Activated CD8-positive, alpha-beta T cell treated with anti-CD3 and anti-CD28 coated beads for 36 hours (primary cell): ENCODE data around the gene HAUS3. TPM values are rescaled to one million over a fixed set of nuclear protein-coding genes. Genes with fewer than 3 reads are reported as not detected.

Source experiments
- ATAC-seq: fragments of 200-7000 bp; cut with Tn5 transposase; one replicate; pipeline ENCODE4 v1.10.0; 2021; ENCODE audit warnings: mild to moderate bottlenecking, moderate library complexity
- CTCF ChIA-PET: fragments of 350-600 bp; sonication (Branson Sonifier 250); formaldehyde crosslinking; loops from one replicate; lab custom pipeline; 2021; ENCODE audit warnings: antibody characterized with exemption; lab: Charles Lee
- POLR2A ChIA-PET: fragments of 350-600 bp; sonication (Branson Sonifier 250); formaldehyde crosslinking; loops from one replicate; lab custom pipeline; 2021; ENCODE audit warnings: antibody characterized with exemption; lab: Charles Lee
- DNase-seq: peaks from one replicate; pipeline ENCODE4 v3.0.0-alpha.2; 2020
- H3K27ac Mint-ChIP-seq: one replicate; pipeline ENCODE4 v1.8.0; 2021; ENCODE audit warnings: mild to moderate bottlenecking, mixed read lengths
- H3K27me3 Mint-ChIP-seq: one replicate; pipeline ENCODE4 v1.8.0; 2021; ENCODE audit warnings: mixed read lengths
- H3K36me3 Mint-ChIP-seq: one replicate; pipeline ENCODE4 v1.8.0; 2021; ENCODE audit warnings: low read depth, mixed read lengths
- H3K4me1 Mint-ChIP-seq: one replicate; pipeline ENCODE4 v1.8.0; 2021; ENCODE audit warnings: low read depth, mixed read lengths
- H3K4me3 Mint-ChIP-seq: one replicate; pipeline ENCODE4 v1.8.0; 2021; ENCODE audit warnings: mild to moderate bottlenecking, moderate library complexity, mixed read lengths
- H3K9me3 Mint-ChIP-seq: one replicate; pipeline ENCODE4 v1.8.0; 2021; ENCODE audit warnings: mixed read lengths
- CTCF ChIP-seq: fragments of 200-600 bp; IDR thresholded peaks from one replicate; pipeline ENCODE4 v1.8.0; 2022; ENCODE audit warnings: antibody characterized with exemption, mild to moderate bottlenecking
- intact Hi-C: fragments of 100-400 bp; cut with micrococcal nuclease; formaldehyde crosslinking; loops from one replicate; pipeline ENCODE4 v1.10.0; 2022
- total RNA-seq, 2 experiments: library from RNA; stranded (reverse); gene quantifications; one replicate each; pipeline ENCODE4 v1.2.3, GENCODE V29; 2021

Gene HAUS3
- total RNA-seq, 2 experiments from 2014 or later = 18.4 to 19.5 TPM

- TF ChIP-seq CTCF = no peak
- intact Hi-C loops = no loop called here
- no peaks in the 10 kb centered on the region for H3K27me3 Mint-ChIP-seq
Observed at GRCh38 chr4:2186133-2186864, 55.6 kb downstream of the HAUS3 start.

GRCh38 chr4:2183394-2183793 is 58.5 kb downstream of the HAUS3 start:
- no peak for TF ChIP-seq CTCF
- Mint-ChIP-seq H3K4me1 (no peaks in the 10 kb centered on the region), H3K27me3 (no peaks in the 10 kb centered on the region), H3K9me3 (peaks cover 20% of the 10 kb centered on the region), H3K36me3 (peaks cover 14% of the 10 kb centered on the region), H3K27ac (no peak overlapping the region), H3K4me3 (no peak overlapping the region)
- ChIA-PET CTCF (interaction anchor here (0.8 kb wide), 1 partner anchor 14 kb away, joined by 3 read pairs; no protein-coding TSS in a partner anchor), POLR2A (interaction anchor here (0.7 kb wide), 1 partner anchor 476 kb away, joined by 4 read pairs; no protein-coding TSS in a partner anchor)
- DNase-seq (no peak), ATAC-seq (no peak)
- intact Hi-C loops = no loop called here

More at GRCh38 chr4:2186133-2186864, 55.6 kb downstream of the HAUS3 start:
- H3K9me3 Mint-ChIP-seq = peaks cover 20% of the 10 kb centered on the region
- peaks cover 14% of the 10 kb centered on the region for H3K36me3 Mint-ChIP-seq
- ATAC-seq (no peak), DNase-seq (no peak)
- H3K4me1 Mint-ChIP-seq = no peaks in the 10 kb centered on the region
- no peak overlapping the region for H3K4me3 Mint-ChIP-seq
- POLR2A ChIA-PET = no interaction called here
- CTCF ChIA-PET = no interaction called here
- H3K27ac Mint-ChIP-seq = no peak overlapping the region

DNA sequence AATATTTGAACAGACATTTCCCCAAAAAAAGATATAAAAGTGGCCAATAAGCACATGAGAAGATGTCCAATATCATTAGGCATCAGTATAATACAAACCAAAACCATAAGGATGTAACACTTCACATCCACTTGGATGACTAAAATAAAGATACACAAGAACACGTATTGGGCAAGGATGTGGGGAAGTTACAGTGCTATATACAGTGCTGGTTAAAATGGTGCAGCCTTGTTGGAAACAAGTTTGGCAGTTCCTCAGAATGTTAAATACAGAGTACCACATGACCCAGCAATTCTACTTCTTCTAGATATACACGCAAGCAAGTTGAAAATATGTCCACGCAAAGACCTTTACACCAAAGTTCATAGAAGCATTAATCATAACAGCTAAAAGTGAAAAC is 58.9 kb downstream of the HAUS3 start:
- ChIA-PET CTCF (no interaction called here), POLR2A (interaction anchor here (0.7 kb wide), 1 partner anchor 477 kb away, joined by 4 read pairs; no protein-coding TSS in a partner anchor)
- Mint-ChIP-seq H3K9me3 (peaks cover 19% of the 10 kb centered on the region), H3K27ac (no peak overlapping the region), H3K4me3 (no peak overlapping the region), H3K36me3 (peaks cover 14% of the 10 kb centered on the region), H3K4me1 (no peaks in the 10 kb centered on the region), H3K27me3 (no peaks in the 10 kb centered on the region)
- DNase-seq (no peak), ATAC-seq (no peak)
- TF ChIP-seq CTCF = no peak
- intact Hi-C loops = no loop called here

DNA sequence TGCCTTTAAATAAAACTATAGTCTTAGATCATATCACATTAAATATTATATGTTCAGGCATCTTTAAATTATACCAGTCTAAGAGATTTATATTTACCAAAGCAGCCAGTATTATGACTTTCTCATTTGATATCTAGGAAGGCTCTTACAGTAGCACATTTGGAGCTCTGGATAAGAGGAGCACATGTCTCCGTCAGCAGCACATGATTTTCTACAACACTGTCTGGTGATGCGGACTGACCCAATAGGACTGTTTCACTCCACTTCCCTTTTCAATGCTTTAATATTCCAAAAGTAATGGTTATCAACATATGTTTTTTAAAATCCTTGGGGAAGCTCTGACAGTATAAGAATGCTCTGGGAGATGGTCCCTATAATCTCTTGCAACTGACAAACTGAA is 61.5 kb downstream of the HAUS3 start:
- H3K27ac Mint-ChIP-seq = no peak overlapping the region
- DNase-seq = no peak
- intact Hi-C loops = no loop called here
- peaks cover 5% of the 10 kb centered on the region for H3K36me3 Mint-ChIP-seq
- ChIA-PET CTCF (interaction anchor here (1.2 kb wide), 1 partner anchor 37 kb away, joined by 3 read pairs; no protein-coding TSS in a partner anchor), POLR2A (no interaction called here)
- TF ChIP-seq CTCF = no peak
- H3K27me3 Mint-ChIP-seq = no peaks in the 10 kb centered on the region
- no peak overlapping the region for H3K4me3 Mint-ChIP-seq
- H3K4me1 Mint-ChIP-seq = no peaks in the 10 kb centered on the region
- peaks cover 6% of the 10 kb centered on the region for H3K9me3 Mint-ChIP-seq
- ATAC-seq = no peak

DNA sequence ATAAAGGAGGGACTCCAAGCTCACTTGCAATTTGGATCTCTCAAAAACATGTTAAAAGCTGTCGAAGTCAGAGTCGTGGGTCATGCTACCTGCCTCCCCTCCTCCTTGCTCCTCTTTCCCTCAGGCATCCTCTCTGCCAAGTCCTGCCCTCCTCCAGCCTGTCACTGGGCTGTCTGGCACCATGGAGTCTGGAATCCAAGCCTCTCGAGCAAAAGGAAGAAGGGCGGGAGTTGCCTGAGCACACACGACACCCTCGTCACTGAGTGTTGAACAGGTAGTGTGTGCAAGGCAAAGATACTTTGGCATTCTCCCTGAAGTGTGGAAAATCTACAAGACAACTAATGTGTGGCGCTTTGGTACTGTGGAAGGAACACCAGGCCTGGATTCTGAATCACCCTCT is 62.2 kb downstream of the HAUS3 start:
- H3K27me3 Mint-ChIP-seq = no peaks in the 10 kb centered on the region
- intact Hi-C loops = no loop called here
- DNase-seq (no peak), ATAC-seq (no peak)
- POLR2A ChIA-PET = no interaction called here
- peaks cover 6% of the 10 kb centered on the region for H3K9me3 Mint-ChIP-seq
- H3K27ac Mint-ChIP-seq = no peak overlapping the region
- no peak overlapping the region for H3K4me3 Mint-ChIP-seq
- CTCF ChIA-PET = no interaction called here
- H3K4me1 Mint-ChIP-seq = no peaks in the 10 kb centered on the region
- no peak for TF ChIP-seq CTCF
- H3K36me3 Mint-ChIP-seq = peaks cover 3% of the 10 kb centered on the region
